ENCODE data around the gene TTLL12.
A peak's percentile ranks its signal among the peaks of the same experiment; 100 is the strongest.

TTLL12 gene

DNA sequence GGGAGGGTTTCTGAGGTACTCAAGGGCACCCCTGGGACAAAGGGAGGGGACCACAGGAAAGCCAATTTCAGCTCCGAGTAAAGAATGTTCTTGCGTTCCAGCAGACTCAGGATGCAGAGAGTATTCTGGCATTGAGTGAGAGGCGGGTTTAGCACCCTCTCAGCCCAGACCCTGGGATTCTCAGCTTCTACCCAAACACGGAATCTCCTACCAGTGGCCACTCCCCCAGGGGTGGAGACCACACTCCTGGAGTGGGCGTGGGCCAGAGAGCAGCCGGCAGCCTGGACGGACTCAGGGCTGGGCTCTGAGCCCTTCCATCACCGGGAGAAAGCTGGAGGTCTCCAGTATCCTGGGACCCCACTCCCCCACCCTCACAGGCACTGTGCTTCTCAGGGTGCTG lies 26.1 kb upstream of the TTLL12 start:
- DNase-seq: no peak

DNA sequence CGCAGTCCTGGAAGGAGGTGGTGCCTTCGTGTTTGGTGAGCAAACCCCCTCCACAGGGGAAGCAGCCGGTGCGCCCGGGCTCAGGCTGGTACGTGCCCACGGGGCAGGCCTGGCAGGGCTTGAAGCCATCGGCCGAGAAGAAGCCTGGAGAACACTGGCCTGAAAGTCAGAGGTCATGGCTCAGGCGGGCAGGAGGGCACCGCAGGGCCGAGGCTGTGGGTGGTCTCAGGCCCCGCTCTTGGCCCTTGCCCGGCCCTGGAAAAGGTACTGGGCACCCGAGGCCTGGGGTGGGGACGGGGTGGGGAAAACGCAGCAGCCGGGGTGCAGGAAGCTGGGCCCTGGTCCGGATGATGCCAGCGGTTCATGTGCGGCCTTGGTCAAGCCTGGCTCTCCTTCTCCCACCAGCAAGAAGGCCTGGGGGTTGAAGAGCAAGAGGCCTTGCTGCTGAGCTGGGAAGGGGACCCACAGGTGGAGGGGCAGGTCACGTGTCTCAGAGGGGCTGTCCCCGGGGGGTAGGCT lies 25.6 kb upstream of the TTLL12 start:
- no peak for DNase-seq

DNA sequence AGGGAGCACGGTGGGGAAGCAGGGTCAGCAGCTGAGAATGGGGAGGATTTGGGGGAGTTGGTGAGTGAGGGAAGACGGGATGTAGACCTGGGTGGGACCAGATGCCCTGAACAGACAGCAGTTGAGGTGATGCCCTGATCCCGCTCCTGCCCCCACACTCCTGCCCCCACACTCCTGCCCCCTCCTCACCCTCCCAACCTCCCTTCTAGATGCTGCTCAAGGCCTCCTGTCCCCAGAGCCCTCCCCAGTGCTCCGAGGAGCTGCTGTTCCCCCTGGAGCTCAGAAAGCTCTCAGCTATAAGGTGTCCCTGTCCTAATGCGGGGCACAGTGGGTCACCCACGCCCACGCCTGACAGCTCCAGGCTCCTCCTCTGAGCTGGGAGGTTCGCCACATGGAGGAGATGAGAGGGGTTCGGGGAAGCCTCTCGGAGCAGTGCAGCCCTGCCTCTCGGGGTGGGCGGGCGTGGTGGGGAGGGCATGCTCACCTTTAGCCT lies 25.1 kb upstream of the TTLL12 start:
- DNase-seq: no peak

DNA sequence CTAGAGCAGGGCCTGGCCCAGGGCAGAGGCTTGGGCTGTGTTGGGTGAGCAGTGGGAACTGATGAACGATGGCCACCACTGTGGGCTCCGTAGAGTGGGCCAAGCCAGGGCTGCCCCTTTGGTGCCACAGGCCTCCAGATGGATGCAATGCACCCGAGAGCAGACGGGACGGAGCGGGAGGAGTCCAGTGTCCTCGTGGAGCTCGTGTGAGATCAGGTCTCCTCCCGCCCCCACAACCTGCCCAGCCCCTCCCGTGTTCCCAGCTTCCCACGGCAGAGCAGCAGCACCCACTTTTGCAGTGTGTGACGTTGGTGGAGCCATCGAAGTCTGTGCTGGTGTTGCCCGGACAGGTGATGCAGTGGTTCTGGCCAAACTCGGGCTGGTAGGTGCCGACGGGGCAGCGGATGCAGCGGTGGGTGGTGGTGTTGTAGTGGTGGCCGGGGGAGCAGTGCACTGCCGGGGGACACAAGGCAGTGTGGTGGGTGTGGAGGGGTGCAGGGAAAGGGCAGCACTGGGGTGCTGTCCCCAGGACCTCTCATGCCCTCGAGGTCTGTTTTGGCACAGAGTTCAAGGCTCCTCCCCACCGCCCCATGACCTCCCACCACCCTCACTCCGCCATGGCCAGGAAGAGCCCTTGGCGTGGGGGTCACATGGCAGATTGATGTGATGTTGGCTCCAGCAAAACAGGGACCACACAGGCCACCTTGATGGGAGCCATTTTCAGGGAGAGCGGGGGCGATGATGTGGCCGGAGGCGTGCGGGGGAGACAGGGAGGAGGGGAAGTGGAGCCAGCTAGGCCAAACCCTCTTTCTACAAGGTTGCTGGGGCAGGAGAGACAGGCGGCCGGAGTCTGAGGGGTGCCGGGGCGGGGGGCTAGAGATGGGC lies 23.9 kb upstream of the TTLL12 start:
- DNase-seq: no peak

DNA sequence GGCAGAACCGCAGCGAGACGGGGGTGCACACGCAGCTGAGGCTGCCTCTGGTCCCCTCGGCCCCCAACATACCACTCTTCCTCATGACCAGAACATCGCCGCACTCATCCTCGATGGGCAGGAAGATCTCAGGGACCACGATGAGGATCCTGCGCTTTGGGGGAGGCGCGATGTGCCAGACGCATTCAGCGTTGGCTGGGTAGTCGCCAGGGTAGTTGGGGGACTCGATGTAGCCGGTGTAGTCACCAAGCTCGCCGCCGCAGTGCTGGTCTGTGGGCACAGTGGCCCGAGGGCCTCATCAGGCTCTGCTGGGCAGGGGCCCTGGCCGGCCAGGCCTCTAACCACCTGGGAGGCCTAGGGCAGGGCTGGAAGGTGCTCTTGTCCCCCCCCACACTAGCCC lies 23.0 kb upstream of the TTLL12 start:
- DNase-seq: no peak

DNA sequence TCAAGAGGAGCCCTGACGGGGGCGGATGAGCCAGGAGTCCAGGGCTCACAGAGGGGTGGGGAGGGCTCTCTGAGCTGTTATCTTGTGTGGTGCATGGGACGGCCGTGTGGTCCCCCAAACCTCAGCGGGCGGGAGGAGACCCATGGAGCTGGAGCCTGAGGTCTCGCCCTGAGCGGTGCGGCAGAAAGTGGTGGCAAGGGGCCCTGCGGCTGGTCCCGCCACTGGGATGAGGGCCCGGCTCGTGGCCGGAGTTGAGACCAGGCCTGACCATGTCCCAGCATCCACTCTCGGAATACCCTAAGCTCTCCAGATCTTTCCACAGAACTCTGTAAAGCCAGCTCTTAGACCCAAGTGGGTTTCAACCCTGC lies 22.6 kb upstream of the TTLL12 start:
- DNase-seq: no peak

DNA sequence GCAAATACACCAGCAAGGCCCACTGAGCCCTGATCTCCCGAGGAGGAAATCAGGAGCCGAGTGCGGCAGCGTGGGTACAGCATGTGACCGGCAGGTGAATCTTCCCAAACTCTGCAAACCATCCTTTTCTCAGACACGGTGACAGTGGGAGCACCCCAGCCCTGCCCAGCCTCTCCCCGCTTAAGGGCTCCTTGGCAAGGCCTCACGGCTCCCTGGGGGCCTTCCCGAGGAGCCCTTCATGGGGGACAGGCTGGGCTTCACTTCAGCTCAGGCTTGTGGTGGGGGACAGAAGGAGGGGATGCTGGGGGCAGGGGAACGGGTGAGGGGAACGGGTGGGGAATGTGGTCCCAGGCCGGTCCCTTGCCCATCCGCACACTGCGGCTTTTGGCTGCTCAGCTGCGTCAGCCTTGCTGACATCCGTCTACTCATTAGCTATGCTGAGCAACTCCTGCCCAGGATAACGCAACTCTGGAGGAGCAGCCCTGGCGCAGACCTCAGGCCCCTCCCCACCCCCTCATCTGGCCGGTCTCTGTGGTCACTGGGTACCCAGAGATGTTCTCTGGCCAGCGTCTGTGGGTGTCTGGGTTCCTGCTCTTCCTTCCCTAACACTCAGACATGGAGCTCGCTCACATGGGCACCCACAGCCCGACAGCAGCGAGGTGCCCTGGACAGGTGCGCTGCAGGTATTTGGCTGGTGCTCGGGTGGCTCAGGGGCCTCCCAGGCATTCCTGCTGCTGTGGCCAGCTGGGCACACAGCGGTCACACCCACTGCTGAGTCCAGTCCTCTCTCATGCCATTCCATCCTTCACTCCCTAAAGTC lies 22.0 kb upstream of the TTLL12 start:
- DNase-seq: no peak

DNA sequence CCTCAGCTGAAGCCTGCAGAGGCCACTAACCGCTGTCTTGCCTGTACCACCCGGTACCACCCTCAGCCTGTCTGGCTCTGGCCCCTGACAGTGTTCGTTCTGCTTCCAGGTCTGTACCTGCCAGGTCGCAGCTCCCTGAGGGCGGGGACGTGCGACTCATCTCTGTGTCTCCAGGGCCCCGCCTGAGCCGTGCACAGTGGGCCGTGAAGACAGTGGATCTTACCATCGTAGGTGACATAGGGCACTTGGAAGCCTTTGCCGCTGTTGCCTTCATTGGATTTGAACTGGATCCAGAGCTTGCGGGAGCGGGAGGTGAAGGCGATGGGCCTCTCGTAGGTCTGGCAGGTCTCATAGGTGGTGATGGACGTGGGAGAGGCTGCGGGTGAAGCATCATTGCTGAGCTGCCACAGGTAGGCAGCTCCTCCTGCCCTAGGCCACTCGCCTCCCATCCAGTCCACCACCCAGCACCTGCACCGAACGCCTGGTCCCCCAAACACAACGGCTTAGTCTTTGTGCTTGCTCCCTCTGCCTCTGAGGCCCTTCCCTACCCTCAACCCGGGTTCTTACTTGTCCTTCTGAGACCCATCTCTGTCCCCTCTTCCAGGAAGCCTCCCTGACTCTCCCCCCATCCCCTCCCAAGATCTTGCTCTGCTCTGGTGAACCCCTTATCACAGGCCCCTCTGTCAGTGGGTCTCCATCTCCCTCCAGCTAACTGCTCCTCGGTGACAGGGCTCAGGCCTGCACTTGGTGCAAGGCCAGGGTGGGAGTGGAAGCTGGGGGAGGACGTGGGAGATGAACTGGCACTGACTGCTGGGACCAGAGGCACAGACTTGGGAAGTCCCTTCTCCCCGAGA lies 21.1 kb upstream of the TTLL12 start:
- no peak for DNase-seq

DNA sequence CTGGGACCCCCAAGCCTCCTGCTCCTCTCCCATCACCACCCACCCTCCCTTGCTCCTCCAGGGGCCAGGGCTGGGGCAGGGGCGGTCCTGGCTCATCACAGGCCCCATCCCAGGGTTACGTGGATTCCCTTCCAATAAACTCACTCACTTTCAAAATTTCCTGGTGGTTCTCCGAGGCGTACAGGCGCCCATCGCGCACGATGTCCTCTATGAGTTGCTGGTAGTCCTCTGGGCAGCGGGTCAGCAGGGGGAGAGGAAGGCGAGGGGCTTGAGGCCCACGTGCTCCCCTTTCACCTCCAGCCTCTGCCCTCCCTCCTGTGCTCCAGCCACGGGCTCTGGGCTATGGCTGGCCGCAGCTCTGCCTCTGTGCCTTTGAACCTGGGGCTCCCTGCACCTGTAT lies 20.5 kb upstream of the TTLL12 start:
- DNase-seq: no peak

DNA sequence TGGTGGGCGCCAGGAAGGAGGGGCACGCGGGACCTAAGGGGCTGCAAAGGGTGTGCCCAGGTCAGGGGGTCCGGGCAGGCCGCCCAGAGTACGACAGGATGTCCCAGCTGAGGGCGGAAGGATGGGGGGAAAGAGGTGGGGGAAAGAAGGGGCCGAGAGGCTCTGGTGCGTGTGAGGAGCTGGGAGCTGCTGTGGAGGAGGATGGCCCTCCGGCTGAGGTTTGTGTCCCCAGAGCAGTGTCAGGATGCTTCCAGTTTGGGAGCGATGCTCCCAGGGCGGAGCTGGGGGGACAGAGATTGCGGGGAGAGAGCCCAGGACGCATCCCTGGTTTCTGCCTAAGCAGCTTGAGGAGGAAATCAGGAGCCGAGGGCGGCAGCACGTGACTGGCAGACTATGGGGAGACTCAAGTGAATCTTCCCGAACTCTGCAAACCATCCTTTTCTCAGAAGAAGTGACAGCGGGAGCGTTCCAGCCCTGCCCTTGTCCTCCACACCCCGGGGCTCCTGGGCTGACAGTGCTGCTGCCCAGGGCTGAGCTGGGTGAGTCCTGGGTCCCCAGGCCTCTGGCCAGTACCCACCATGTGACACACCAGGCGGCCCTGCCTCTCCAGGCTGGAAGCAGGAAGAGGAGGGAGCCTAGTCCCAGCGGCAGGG lies 19.7 kb upstream of the TTLL12 start:
- DNase-seq: no peak

DNA sequence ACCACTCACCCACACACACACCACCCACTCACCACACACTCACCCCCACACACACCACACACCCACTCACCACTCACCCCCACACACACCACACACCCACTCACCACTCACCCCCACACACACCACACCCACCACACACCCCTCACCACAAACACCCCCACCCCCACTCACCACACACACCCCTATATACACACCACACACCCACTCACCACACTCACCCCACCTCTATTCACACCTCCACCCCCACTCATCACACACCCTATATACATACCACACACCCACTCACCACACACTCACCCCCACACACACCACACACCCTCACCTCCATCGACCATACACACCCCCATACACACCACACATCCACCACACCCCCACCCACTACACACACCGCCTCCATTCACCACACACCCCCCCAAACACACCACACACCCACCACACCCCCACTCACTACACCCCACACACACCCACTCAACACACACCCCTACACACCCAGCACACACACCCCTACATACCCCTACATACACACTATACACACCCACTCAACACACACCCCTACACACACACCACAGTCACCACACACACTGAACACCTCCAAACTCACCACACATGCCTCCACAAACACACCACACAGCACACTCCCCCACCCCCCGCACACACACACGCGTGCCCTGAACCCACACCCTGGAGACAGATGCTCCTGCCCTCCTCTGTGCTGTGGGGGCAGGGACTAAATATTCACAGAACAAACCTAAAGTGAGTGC lies 19.0 kb upstream of the TTLL12 start:
- DNase-seq: peak; percentile 35

DNA sequence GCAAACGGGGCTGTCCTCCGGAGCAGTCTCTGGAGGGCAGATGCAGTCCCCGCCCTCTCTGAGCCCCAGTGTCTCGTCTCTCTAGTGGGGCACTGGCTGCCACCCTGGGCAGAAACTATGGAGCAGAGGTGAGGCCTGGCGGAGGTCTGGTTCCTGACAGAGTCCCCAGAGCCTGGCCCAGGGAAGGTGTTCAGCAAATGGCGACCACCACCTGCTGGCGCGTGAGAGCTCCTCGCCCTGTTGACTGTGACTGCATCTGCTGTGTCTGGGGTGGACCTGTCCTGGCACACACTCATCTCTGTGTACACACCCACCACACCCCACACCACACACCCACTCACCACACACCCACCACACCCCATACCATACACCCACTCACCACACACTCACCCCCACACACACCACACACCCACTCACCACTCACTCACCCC lies 18.3 kb upstream of the TTLL12 start:
- no peak for DNase-seq

DNA sequence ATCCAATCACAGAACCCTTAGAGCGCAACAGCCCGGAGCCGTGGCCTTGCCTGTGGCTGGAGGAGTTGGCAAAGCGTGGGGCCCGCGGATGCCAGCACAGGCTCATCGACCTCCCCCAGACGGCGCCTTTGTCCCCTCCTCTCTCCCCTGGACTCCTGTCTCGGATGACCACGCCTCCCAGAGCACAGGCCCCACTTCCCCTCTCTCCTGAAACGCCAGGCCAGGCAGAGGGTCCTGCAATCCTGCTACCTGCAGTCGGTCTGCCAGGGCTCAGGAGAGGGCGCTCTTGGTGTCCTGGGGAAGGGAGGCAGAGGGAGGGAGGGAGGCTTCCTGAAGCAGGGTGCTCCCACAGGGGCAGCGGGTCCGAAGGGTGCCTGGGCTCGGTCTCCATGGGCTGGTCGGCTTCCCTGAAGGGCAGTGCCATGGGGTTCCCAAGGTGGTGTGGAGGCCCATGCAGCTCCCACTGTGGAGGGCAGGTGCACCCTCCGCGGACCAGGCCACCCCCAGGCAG lies 16.6 kb upstream of the TTLL12 start:
- DNase-seq: no peak

DNA sequence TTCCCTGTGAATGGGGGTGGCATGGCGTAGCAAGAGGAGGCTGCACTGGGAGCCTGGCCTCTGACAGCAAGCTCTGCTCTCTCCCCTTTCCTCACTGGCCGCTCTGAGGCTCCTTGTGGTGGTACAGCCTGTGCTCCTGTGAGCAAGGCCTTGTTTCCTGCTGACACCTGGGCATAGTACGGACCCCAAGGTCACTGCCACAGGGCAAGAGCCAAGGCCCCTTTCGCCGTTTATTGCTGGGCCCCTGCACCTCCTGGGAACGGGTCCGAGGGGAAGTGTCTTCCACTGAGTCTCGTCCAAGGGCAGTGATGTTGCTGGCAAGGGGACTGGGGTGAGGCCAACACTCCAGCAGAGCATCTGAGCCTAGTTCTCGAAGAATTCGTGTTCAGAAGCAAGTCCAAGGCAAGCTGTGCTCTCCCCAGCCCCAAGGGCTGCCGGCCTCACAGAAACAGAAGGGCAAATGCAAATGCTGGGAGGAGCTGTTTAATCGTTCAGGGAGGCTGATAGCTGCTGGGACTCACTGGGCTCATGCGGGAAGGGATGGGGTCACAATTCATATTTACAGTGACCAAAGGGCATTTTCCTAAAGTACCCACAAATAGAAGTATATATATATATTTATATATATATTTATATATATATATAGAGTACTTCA lies 15.9 kb upstream of the TTLL12 start:
- DNase-seq: no peak

DNA sequence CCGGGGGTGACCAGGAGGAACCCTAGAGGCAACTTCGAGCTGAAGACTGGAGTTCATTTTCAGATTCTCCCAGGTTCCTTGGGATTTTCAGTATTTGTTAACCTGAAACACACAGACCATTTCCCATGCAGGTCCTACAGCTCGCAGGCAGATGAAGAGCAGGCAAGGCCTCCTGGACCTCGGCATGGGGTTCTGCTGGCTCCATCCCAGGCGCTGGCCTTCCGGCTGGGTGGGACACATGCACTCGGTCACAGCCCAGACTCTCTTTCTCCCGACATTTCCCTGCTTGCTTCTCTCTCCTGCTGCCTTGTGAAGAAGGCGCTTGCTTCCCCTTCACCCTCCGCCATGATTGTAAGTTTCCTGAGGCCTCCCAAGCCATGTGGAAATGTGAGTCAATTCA lies 15.4 kb upstream of the TTLL12 start:
- no peak for DNase-seq

DNA sequence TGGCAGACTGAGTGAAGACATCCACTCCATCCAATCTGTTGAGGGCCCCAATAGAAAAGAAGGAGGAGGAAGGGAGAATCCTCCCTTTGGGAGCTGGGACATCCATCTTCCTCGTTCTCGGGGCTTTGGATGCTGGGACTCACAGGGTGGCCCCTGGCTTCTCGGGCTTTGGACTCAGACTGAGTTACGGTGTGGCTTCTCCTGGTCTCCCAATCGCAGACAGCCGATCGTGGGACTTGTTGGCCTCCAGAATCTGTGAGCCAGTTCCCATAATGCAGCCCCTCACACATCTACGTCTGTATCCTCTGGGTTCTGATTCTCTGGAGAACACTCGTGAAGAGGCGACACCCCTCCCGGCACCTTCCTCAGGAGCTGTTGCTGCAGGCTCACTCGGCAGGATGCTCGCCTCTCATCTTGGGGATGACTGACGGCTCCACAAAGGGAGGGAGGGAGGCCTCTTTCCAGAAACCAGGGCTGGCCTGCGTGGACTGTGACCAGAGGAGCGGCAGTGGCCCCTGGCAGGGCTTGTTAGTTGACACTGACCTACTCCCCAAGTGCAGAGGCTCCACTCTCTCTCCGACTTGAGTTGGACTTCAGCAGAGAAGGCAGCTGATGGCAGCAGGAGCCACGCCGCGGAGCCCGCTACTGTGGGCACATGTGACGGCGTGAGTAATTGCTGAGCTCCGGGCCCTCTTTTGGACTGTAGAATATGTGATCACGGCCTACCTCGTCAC lies 14.7 kb upstream of the TTLL12 start:
- DNase-seq: no peak

DNA sequence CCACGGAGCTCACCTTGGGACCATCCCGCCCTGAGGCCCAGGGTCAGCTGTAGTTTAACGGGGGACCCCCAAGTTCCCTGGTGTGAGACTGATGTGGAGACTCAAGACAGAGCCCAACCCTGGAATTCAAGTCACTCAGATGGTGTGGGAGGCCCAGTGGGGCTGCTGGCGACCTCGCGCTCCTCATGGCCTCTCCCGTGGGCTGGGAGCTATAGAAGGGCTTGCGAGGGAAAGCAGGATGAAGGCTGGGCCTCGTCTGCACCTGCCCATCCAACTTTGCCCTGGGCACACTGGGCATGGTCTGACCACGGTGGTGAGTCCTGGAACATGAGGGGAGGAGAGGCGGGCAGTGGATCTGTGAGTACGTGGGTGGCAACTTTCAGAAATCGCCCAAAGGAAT lies 13.6 kb upstream of the TTLL12 start:
- DNase-seq: no peak

DNA sequence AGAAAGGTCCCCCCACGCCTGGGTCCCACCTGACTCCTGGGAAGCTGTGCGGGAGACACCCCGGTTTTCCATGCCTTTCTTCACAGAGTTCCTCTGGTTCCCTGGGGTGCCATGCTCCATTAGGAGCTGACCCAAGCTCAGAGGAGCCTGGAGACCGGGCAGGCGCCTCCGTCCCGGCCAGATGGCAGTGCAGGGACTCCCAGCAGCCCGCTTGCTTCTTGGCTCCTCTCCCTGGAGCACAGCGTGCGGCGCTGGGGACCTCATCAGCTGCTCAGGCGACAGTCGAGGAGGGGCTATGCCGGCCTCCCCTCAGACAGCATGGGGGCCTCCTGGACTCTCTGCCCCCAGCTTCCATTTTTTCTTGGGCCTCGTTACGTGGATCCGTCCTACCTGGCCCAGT lies 13.1 kb upstream of the TTLL12 start:
- DNase-seq: no peak

DNA sequence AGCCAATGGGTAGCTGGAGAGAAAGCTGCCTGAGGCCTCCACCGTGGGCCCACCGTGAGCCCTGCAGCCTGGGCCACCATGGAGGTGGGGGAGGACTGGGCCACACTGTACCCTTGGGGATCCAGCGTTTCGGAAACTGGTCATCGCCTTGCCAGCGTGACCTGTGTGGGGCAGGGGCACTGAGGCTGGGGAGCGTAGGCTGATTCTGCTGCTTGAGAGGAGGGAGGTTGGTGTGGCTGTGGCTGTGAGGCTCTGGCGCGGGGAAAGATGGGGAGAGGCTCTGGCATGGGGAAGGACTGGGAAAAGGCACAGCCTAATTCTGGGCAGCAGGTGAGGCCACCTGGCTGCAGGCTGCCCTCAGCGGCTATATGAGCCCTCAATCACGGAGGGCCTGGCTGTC lies 12.6 kb upstream of the TTLL12 start:
- no peak for DNase-seq

DNA sequence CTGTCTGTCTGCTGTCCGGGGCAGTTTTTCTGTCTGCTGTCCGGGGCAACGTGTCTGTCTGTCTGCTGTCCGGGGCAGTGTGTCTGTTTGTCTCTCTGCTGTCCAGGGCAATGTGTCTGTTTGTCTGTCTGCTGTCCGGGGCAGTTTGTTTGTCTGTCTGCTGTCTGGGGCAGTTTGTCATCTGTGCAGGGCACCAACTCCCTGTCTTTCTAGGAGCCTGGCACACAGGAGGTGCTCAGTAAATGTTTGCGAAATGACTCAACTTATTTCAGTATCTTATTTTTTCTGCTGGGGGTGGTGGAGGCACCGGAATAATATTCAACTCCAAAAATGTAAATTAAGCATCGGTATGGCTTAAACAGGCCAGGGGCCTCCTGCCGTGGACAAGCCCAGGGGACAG lies 12.0 kb upstream of the TTLL12 start:
- DNase-seq: no peak
